ENCODE data around the gene PRKACA.

PRKACA gene

DNA sequence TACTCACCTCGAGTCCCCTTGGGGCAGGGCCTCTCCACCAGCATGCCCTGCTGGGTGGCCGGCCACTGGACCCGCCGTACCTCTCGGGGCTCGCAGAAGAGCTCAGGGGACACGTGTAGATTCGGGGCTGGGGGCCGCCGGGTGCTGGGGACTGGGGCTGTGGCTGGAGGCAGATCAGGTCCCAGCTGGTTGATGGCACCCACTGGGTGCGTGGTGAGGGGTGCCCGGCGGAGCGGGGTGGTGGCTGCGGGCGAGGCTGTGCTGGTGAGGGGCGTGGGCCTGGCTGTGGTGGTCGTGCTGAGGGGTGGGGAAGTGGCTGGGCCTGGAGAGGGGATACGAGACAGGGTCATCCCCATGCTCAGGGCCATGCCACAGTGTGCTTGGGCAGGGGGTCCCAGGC is 43.7 kb upstream of the PRKACA start:
- H3K4me3 ChIP-seq (ENCODE audit: low read depth, low read length): no peak overlapping the region
- DNase-seq (ENCODE audit: low read depth): no peak
- TF ChIP-seq, protein P1, sequence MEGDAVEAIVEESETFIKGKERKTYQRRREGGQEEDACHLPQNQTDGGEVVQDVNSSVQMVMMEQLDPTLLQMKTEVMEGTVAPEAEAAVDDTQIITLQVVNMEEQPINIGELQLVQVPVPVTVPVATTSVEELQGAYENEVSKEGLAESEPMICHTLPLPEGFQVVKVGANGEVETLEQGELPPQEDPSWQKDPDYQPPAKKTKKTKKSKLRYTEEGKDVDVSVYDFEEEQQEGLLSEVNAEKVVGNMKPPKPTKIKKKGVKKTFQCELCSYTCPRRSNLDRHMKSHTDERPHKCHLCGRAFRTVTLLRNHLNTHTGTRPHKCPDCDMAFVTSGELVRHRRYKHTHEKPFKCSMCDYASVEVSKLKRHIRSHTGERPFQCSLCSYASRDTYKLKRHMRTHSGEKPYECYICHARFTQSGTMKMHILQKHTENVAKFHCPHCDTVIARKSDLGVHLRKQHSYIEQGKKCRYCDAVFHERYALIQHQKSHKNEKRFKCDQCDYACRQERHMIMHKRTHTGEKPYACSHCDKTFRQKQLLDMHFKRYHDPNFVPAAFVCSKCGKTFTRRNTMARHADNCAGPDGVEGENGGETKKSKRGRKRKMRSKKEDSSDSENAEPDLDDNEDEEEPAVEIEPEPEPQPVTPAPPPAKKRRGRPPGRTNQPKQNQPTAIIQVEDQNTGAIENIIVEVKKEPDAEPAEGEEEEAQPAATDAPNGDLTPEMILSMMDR (conservative IDR thresholded peaks at IDR 0.05; ENCODE audit: low read depth, low read length): no peak

DNA sequence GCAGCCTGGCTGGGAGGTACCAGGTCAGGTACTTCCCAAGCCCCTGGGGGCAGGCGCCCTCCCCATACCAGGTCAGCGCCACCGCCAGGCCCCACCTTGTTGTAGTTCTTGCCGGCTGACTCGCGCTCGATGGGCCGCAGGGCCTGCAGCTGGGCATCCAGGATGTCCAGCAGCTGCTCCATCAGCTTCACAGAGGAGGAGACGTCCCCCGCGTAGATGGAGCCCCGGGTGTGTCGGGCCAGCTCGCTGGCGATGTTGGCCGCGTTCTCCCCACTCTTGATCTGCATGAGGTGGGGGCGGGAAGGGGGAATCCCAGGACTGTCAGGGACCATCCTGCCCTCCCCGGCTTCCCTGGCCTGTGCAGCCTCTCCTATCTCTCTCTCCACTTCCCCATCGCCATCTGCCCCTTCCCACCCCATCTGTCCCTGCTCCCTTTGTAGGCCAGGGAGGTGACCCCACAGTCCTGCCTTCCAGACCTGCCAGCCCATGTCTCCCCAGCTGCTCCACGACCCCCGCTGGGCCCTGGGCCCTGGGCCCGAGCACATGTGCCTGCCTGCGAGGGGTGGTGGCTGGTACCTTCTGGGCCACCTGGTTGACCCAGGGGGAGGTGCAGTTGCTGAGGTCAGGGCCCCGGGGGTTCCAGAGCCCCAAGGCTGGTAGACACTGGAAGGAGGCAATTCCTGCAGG is 42.6 kb upstream of the PRKACA start:
- no peak for DNase-seq (ENCODE audit: low read depth)
- TF ChIP-seq, protein P1 (conservative IDR thresholded peaks at IDR 0.05; ENCODE audit: low read depth, low read length): no peak
- no peak overlapping the region for H3K4me3 ChIP-seq (ENCODE audit: low read depth, low read length)

DNA sequence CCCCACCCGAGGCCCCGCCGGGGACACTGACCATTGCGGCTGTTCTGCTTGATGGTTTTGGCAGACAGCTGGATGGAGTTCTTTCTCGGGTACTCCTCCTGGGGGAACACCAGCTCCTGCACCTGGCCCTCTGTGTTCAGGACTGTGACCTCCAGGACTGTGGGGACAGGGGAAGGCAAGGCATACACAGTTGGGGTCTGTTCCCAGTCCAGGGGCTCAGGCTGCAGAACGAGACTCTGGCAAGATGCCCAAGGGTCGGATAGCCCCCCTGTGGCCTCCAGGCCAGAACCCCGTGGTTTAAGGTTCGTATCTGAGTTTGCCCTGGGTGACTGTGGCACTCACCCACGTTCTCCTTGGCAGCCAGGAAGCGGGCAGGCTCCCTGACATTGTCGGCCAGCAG is 41.5 kb upstream of the PRKACA start:
- DNase-seq (ENCODE audit: low read depth): no peak
- TF ChIP-seq, protein P1 (conservative IDR thresholded peaks at IDR 0.05; ENCODE audit: low read depth, low read length): no peak
- no peak overlapping the region for H3K4me3 ChIP-seq (ENCODE audit: low read depth, low read length)

DNA sequence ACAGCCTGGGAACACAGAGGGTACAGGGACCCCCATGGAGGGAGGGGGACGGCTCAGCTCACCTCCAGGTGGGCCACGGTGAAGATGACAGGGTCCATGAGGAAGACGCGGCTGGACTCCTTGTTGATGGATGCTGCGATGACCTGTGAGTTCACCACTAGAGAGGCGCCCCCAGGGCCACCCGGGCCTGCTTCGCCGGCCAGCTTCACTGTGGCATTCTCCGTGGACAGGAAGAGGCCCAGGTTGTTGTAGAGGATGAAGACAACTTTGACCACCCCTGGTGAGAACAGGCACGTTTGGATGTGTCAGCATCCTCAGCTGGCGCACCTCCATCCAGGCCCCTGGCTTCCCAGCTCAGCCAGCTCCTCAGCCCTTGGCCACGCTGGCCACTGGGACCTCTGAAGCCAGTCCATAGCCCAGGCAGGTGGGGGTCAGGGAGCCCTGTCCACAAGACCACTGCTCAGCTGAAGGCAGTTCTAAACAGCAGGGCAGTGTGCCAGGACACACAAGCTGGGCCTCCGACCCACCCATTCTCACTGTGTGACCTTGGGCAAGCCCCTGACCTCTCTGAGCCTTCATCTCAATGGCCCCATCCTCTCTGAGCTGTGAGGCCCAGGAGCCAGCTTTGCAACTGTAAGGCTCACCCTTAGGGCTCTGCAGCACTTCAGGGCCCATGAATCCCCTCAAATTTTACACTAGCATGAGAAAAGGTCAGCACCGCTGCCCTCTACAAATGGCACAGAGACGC is 40.9 kb upstream of the PRKACA start:
- DNase-seq (ENCODE audit: low read depth): no peak
- TF ChIP-seq, protein P1 (conservative IDR thresholded peaks at IDR 0.05; ENCODE audit: low read depth, low read length): no peak
- H3K4me3 ChIP-seq (ENCODE audit: low read depth, low read length): no peak overlapping the region

DNA sequence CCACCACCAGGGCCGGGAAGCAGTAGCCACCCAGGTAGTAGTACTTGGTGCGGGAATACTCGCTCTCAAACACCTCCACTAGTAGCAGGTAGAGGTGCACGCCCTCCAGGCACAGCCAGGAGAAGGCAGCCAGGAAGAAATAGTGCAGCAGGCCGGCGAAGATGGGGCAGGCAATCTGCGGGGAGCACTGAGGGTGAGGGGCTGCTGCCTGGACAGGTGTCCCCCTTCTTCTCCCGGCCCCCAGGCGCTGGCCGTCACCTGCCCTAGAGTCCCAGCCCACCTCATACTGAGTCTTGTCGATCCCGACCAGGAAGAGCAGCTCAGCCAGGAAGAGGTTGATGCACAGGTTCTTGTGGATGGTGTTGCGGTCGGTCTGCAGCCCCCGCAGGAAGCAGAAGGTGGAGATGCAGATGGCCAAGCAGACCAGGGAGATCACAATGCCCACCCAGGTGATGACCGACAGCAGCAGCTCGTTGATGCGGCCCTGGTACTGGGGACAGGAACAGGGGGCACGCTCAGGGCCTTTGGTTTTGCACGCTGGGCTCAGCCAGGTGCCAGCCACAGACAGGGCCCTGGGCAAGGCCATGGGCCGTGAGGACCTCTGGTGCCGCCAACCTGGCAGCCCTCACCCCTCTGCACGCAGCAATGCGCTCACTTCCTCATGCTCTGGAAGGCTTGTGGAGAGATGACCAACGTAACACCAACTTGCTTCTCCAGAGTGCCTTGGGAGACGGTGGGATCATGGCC is 39.6 kb upstream of the PRKACA start:
- TF ChIP-seq, protein P1 (conservative IDR thresholded peaks at IDR 0.05; ENCODE audit: low read depth, low read length): no peak
- no peak overlapping the region for H3K4me3 ChIP-seq (ENCODE audit: low read depth, low read length)
- DNase-seq (ENCODE audit: low read depth): no peak

DNA sequence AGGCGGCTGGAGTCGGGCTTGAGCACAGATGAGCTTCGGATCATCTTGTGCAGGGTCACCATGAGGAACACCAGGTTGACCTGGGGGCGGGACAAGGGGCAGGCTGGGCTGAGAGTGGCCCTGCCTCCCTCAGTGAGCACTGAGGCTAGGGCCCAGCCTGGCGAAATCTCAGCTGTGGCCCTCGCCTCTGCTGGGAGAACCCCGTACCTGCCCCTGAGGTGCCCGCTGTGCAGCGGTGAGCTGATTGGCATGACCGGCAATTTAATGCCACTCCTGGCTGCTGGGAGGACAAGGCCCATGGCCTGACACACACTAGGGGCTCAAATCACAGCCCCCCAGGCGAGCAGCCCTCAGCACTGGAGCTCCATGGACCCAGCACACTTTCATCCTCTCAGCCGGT is 38.6 kb upstream of the PRKACA start:
- DNase-seq (ENCODE audit: low read depth): no peak
- H3K4me3 ChIP-seq (ENCODE audit: low read depth, low read length): no peak overlapping the region
- TF ChIP-seq, protein P1 (conservative IDR thresholded peaks at IDR 0.05; ENCODE audit: low read depth, low read length): no peak
